Gastroesophageal sphincter (tissue), 4 donors: ENCODE data around the gene CDH4. TPM values are rescaled to one million over a fixed set of nuclear protein-coding genes. Genes with fewer than 3 reads are reported as not detected.

Source experiments
- ATAC-seq: fragments of 150-250 bp; one replicate; pipeline ENCODE4 v1.9.1; 2016; ENCODE audit warnings: mild to moderate bottlenecking, moderate library complexity
- H3K27ac ChIP-seq, 4 donors: fragments of 200-600 bp; sonication (generic) in 3 of 4; 1 replicate in 3 of 4; 2 replicates in 1 of 4; pipeline ENCODE4 v1.5.1; 2016 to 2019
- H3K27me3 ChIP-seq: fragments of 200-600 bp; sonication (generic); one replicate; pipeline ENCODE4 v1.5.1; 2019
- H3K36me3 ChIP-seq, 2 donors: fragments of 200-600 bp; sonication (generic); one replicate each; pipeline ENCODE4 v1.5.1; 2019; ENCODE audit warnings: control low read depth in 1 of 2
- H3K4me1 ChIP-seq, 3 donors: fragments of 200-600 bp; sonication (generic); 1 replicate in 2 of 3; 2 replicates in 1 of 3; pipeline ENCODE4 v1.5.1; 2016 to 2019; ENCODE audit warnings: control low read depth in 2 of 3
- H3K4me3 ChIP-seq, 2 donors: fragments of 200-600 bp; sonication (generic); one replicate each; pipeline ENCODE4 v1.5.1; 2019; ENCODE audit warnings: mild to moderate bottlenecking in 1 of 2, moderate library complexity in 1 of 2
- H3K9me3 ChIP-seq, 3 donors: fragments of 200-600 bp; sonication (generic); one replicate each; pipeline ENCODE4 v1.5.1; 2017 to 2019; ENCODE audit warnings: control low read depth in 2 of 3
- CTCF ChIP-seq, 4 experiments: fragments of 200-600 bp in 2 of 4; fragments of 450-650 bp in 2 of 4; sonication (generic) in 1 of 4; IDR thresholded peaks; one replicate each; pipeline ENCODE4 v1.5.1; 2017 to 2019; ENCODE audit warnings: antibody characterized with exemption in 4 of 4, mild to moderate bottlenecking in 2 of 4, moderate library complexity in 2 of 4
- EP300 ChIP-seq: sonication (generic); formaldehyde crosslinking; IDR thresholded peaks from one replicate; pipeline ENCODE4 v1.6.1; 2017; ENCODE audit warnings: antibody characterized with exemption, mild to moderate bottlenecking
- POLR2A ChIP-seq, 2 donors: fragments of 450-650 bp; IDR thresholded peaks; one replicate each; pipeline ENCODE4 v1.6.1; 2017; ENCODE audit warnings: antibody characterized with exemption in 2 of 2, mild to moderate bottlenecking in 2 of 2, moderate library complexity in 1 of 2
- POLR2AphosphoS5 ChIP-seq: sonication (generic); formaldehyde crosslinking; IDR thresholded peaks from one replicate; pipeline ENCODE4 v1.6.1; 2017; ENCODE audit warnings: antibody characterized with exemption
- WGBS, 2 donors: methylation state at CpG; one replicate each; pipeline ENCODE4 v1.1.5; 2018; ENCODE audit warnings: low coverage in 1 of 2; 5-methylcytosine and 5-hydroxymethylcytosine counted together
- total RNA-seq, 4 donors: library from RNA; depleted of rRNA; stranded (reverse); fragments of >200 nt; gene quantifications; one replicate each; pipeline ENCODE4 v1.1.0, GENCODE V29; 2016

Gene CDH4
- total RNA-seq, 4 donors from 2014 or later, result under 0.01 to 1.5 (median 0.42) TPM; not detected in 1

- WGBS, 2 donors, result 57 to 68% methylated on average over 5 to 6 of the region's 25 CpGs
- no peak for TF ChIP-seq POLR2AphosphoS5
- no peak for TF ChIP-seq EP300
- TF ChIP-seq POLR2A (IDR thresholded peaks at IDR 0.05), result no peak
- TF ChIP-seq CTCF (IDR thresholded peaks at IDR 0.05), result no peak
- ATAC-seq, result no peak
Measured at GRCh38 chr20:61757678-61758563, 505.9 kb downstream of the CDH4 start.

GRCh38 chr20:61758564-61759200 lies 506.6 kb downstream of the CDH4 start:
- WGBS, 2 donors, result 90 to 97% methylated on average over 2 to 9 of the region's 25 CpGs
- Histone ChIP-seq H3K4me3 (no peak overlapping the region), H3K27ac (no peak overlapping the region), H3K9me3 (no peaks in the 10 kb centered on the region), H3K27me3 (peaks cover 53% of the 10 kb centered on the region), H3K36me3 (no peaks in the 10 kb centered on the region), H3K4me1 (no peaks in the 10 kb centered on the region)
- no peak for ATAC-seq
- TF ChIP-seq POLR2A (IDR thresholded peaks at IDR 0.05), result no peak
- TF ChIP-seq EP300, result no peak
- TF ChIP-seq CTCF (IDR thresholded peaks at IDR 0.05), result no peak
- no peak for TF ChIP-seq POLR2AphosphoS5

More at GRCh38 chr20:61757678-61758563, 505.9 kb downstream of the CDH4 start:
- Histone ChIP-seq H3K9me3 (no peaks in the 10 kb centered on the region), H3K27ac (no peak overlapping the region), H3K36me3 (no peaks in the 10 kb centered on the region), H3K4me1 (no peaks in the 10 kb centered on the region), H3K27me3 (peaks cover 45% of the 10 kb centered on the region), H3K4me3 (no peak overlapping the region)

- Histone ChIP-seq H3K36me3 (no peaks in the 10 kb centered on the region), H3K4me3 (no peak overlapping the region), H3K27me3 (peaks cover 61% of the 10 kb centered on the region), H3K9me3 (no peaks in the 10 kb centered on the region), H3K4me1 (no peaks in the 10 kb centered on the region), H3K27ac (no peak overlapping the region)
- WGBS, 2 donors, result 76 to 77% methylated on average over 12 to 22 of the region's 22 CpGs
- ATAC-seq, result no peak
- no peak for TF ChIP-seq CTCF (IDR thresholded peaks at IDR 0.05)
- TF ChIP-seq POLR2AphosphoS5, result no peak
- no peak for TF ChIP-seq EP300
- no peak for TF ChIP-seq POLR2A (IDR thresholded peaks at IDR 0.05)
Measured at GRCh38 chr20:61759286-61760065, 507.4 kb downstream of the CDH4 start.

- no peak for TF ChIP-seq CTCF (IDR thresholded peaks at IDR 0.05)
- TF ChIP-seq POLR2A (IDR thresholded peaks at IDR 0.05), result no peak
- TF ChIP-seq EP300, result no peak
- no peak for TF ChIP-seq POLR2AphosphoS5
- Histone ChIP-seq H3K27me3 (peaks cover 69% of the 10 kb centered on the region), H3K4me1 (no peaks in the 10 kb centered on the region), H3K27ac (no peak overlapping the region), H3K4me3 (no peak overlapping the region), H3K36me3 (no peaks in the 10 kb centered on the region), H3K9me3 (no peaks in the 10 kb centered on the region)
- 54% methylated on average over 6 of the region's 11 CpGs; no CpG with 5 or more reads in 1 of the 2 donors for WGBS, 2 donors
- ATAC-seq, result no peak
Measured at GRCh38 chr20:61760321-61760720, 508.3 kb downstream of the CDH4 start.
